Kidney (tissue), 14 donors: ENCODE results near the gene TMEM178A. TPM values are rescaled to one million over a fixed set of nuclear protein-coding genes. Genes with fewer than 3 reads are reported as not detected.

Source experiments
- DNase-seq, 5 donors: peaks; one replicate each; pipeline ENCODE4 v3.0.0-alpha.2; 2013 to 2020
- FAIRE-seq: peaks from 2 replicates; lab custom pipeline; 2012; peaks lifted over from hg19 to GRCh38; lab: Jason Lieb, UNC
- H3K27ac ChIP-seq, 2 donors: one replicate each; pipeline ENCODE4 v1.7.0; 2013; ENCODE audit warnings: low read depth in 2 of 2, low read length in 2 of 2, inconsistent platforms in 1 of 2
- H3K27me3 ChIP-seq: one replicate; pipeline ENCODE4 v1.7.1; 2013; ENCODE audit warnings: low read length, inconsistent platforms; ENCODE audit not compliant: control insufficient read depth, insufficient read depth
- H3K36me3 ChIP-seq, 3 donors: one replicate each; pipeline versions ENCODE4 v1.7.0 to v1.7.1; 2013; ENCODE audit warnings: low read length in 3 of 3, control low read depth in 1 of 3, inconsistent platforms in 1 of 3; ENCODE audit not compliant: insufficient read depth in 3 of 3, control insufficient read depth in 2 of 3
- H3K4me1 ChIP-seq, 3 donors: one replicate each; pipeline versions ENCODE4 v1.7.0 to v1.7.1; 2013; ENCODE audit warnings: low read length in 3 of 3, inconsistent platforms in 1 of 3, low read depth in 1 of 3; ENCODE audit not compliant: control insufficient read depth in 2 of 3, insufficient read depth in 2 of 3
- H3K4me3 ChIP-seq, 3 donors: one replicate each; pipeline versions ENCODE4 v1.7.0 to v1.8.1; 2013; ENCODE audit warnings: low read length in 3 of 3, control low read depth in 1 of 3, inconsistent platforms in 1 of 3
- H3K9ac ChIP-seq, 3 donors: one replicate each; pipeline versions ENCODE4 v1.7.0 to v1.7.1; 2013; ENCODE audit warnings: low read length in 3 of 3, control low read depth in 1 of 3, inconsistent platforms in 1 of 3
- H3K9me3 ChIP-seq, 3 donors: one replicate each; pipeline versions ENCODE4 v1.7.0 to v1.7.1; 2013; ENCODE audit warnings: low read length in 3 of 3, control low read depth in 1 of 3, inconsistent platforms in 1 of 3; ENCODE audit not compliant: control insufficient read depth in 2 of 3, insufficient read depth in 1 of 3
- CTCF ChIP-seq: IDR thresholded peaks from 3 replicates; pipeline ENCODE4 v1.5.1; 2012; ENCODE audit warnings: mild to moderate bottlenecking, moderate library complexity, borderline replicate concordance; ENCODE audit not compliant: insufficient read depth; ENCODE audit errors: extremely low read depth
- intact Hi-C: fragments of 100-400 bp; cut with DNase I; formaldehyde crosslinking; loops from one replicate; pipeline ENCODE4 v1.11.1; 2022
- polyA plus RNA-seq: library from polyadenylated mRNA; stranded (reverse); fragments of 350-450 nt; fragmentation: Illumina TruSeq; extraction: RNeasy Lipid Tissue Mini Kit (QIAGEN cat#74804); gene quantifications from one replicate; pipeline ENCODE4 v1.2.3, GENCODE V29; 2014; ENCODE audit warnings: low read depth, low replicate concordance; ENCODE audit not compliant: insufficient read depth
- total RNA-seq: library from RNA; stranded (reverse); fragmentation: NEBNext Ultra II Directional; extraction: Animal tissue kit (Norgen Biotek cat#: 25700); gene quantifications from one replicate; pipeline ENCODE4 v1.2.1, GENCODE V29; 2021
- donor health status: control.
- donor health status: control.
- donor health status: control.
- donor health status: control.
- donor health status: control.
- donor health status: DM: yes; HTN: yes; CAD: no.
- donor health status: Normal renal cell carcinoma (clear cell type).

Gene TMEM178A
- total and polyA plus RNA-seq, 2 donors from 2014 or later = 5.7 to 48.0 TPM

- FAIRE-seq (no peak), DNase-seq (no peak)
- H3K9me3 ChIP-seq = no peaks in the 10 kb centered on the region
- no peaks in the 10 kb centered on the region for H3K36me3 ChIP-seq
- H3K27ac ChIP-seq = no peak overlapping the region
- peaks cover 0 to 2% (median 0%) of the 10 kb centered on the region in 3 donors for H3K4me1 ChIP-seq
- no peak overlapping the region for H3K9ac ChIP-seq
- no peak overlapping the region for H3K4me3 ChIP-seq
- intact Hi-C loops = no loop called here
- H3K27me3 ChIP-seq = no peaks in the 10 kb centered on the region
- no peak for TF ChIP-seq CTCF
Observed at GRCh38 chr2:39638581-39638980, 27.1 kb upstream of the TMEM178A start.

GRCh38 chr2:39640107-39640506 is 25.6 kb upstream of the TMEM178A start:
- H3K27me3 ChIP-seq = no peaks in the 10 kb centered on the region
- peaks cover 0 to 2% (median 0%) of the 10 kb centered on the region in 3 donors for H3K4me1 ChIP-seq
- H3K27ac ChIP-seq = no peak overlapping the region
- no peaks in the 10 kb centered on the region for H3K36me3 ChIP-seq
- H3K9me3 ChIP-seq = no peaks in the 10 kb centered on the region
- no peak overlapping the region for H3K9ac ChIP-seq
- FAIRE-seq = no peak
- intact Hi-C loops = no loop called here
- no peak for DNase-seq
- no peak for TF ChIP-seq CTCF
- H3K4me3 ChIP-seq = no peak overlapping the region

- H3K27me3 ChIP-seq = no peaks in the 10 kb centered on the region
- no peak overlapping the region for H3K4me3 ChIP-seq
- H3K4me1 ChIP-seq = peaks cover 0 to 2% (median 0%) of the 10 kb centered on the region in 3 donors
- H3K36me3 ChIP-seq = no peaks in the 10 kb centered on the region
- FAIRE-seq (no peak), DNase-seq (no peak)
- intact Hi-C loops = no loop called here
- no peak for TF ChIP-seq CTCF
- H3K9me3 ChIP-seq = no peaks in the 10 kb centered on the region
- H3K9ac ChIP-seq = no peak overlapping the region
- H3K27ac ChIP-seq = no peak overlapping the region
Observed at GRCh38 chr2:39640681-39641080, 25.0 kb upstream of the TMEM178A start.

GRCh38 chr2:39641635-39642034 is 24.1 kb upstream of the TMEM178A start:
- H3K4me1 ChIP-seq = peaks cover 0 to 2% (median 0%) of the 10 kb centered on the region in 3 donors
- FAIRE-seq (no peak), DNase-seq (no peak)
- intact Hi-C loops = no loop called here
- H3K36me3 ChIP-seq = no peaks in the 10 kb centered on the region
- H3K9me3 ChIP-seq = no peaks in the 10 kb centered on the region
- no peak overlapping the region for H3K9ac ChIP-seq
- TF ChIP-seq CTCF = no peak
- H3K27ac ChIP-seq = no peak overlapping the region
- H3K4me3 ChIP-seq = no peak overlapping the region
- H3K27me3 ChIP-seq = no peaks in the 10 kb centered on the region
